Stimulated activated CD8-positive, alpha-beta memory T cell treated with anti-CD3 and anti-CD28 coated beads, Interleukin-7, amount 100 ng/mL, for 48 hours (primary cell): ENCODE measurements around the gene TEX13B.
"Not testable (repeated sequence)": the region's sequence is repeated elsewhere in the genome, so short reads cannot be mapped to it uniquely, and the experiment has no call there.

Experiments
- DNase-seq, 2 donors: peaks; one replicate each; pipeline ENCODE4 v3.0.0-alpha.2; 2020; ENCODE audit warnings: low read depth in 1 of 2; ENCODE audit errors: extremely low read depth in 1 of 2

The TEX13B gene

GRCh38 chrX:107982356-107982755, at the start of gene TEX13B:
Gene TEX13B (minus strand): TSS chrX:107982370. CDS start chrX:107982127, 243 bp downstream.
- DNase-seq = no peak

- DNase-seq = no peak
These were observed 48.0 kb upstream of the TEX13B start for GRCh38 chrX:108029928-108030711.

- DNase-seq = no peak
These were observed 46.7 kb upstream of the TEX13B start for GRCh38 chrX:108028854-108029253.

GRCh38 chrX:108025954-108026600, 43.9 kb upstream of the TEX13B start:
- no peak for DNase-seq

GRCh38 chrX:108025376-108025775, 43.2 kb upstream of the TEX13B start:
- no peak for DNase-seq

- no peak for DNase-seq
These were observed 40.4 kb upstream of the TEX13B start for GRCh38 chrX:108022491-108023089.

GRCh38 chrX:108020631-108021030, 38.5 kb upstream of the TEX13B start:
- no peak for DNase-seq

- DNase-seq = no peak
These were observed 37.3 kb upstream of the TEX13B start for GRCh38 chrX:108019382-108019875.

GRCh38 chrX:108018656-108019381, 36.6 kb upstream of the TEX13B start:
- no peak for DNase-seq

- no peak for DNase-seq
These were observed 19.1 kb upstream of the TEX13B start for GRCh38 chrX:108001218-108001814.

GRCh38 chrX:108000751-108001150, 18.6 kb upstream of the TEX13B start:
- no peak for DNase-seq

GRCh38 chrX:107996124-107996523, 14.0 kb upstream of the TEX13B start:
- no peak for DNase-seq

GRCh38 chrX:107985033-107985432, 2.9 kb upstream of the TEX13B start:
- DNase-seq = no peak

- no peak for DNase-seq
These were observed 2.6 kb downstream of the TEX13B start for GRCh38 chrX:107979534-107979933.

- no peak for DNase-seq
These were observed 3.4 kb downstream of the TEX13B start for GRCh38 chrX:107978707-107979307.

GRCh38 chrX:107978071-107978470, 4.1 kb downstream of the TEX13B start:
- DNase-seq = no peak

- no peak for DNase-seq
These were observed 10.5 kb downstream of the TEX13B start for GRCh38 chrX:107971636-107972035.

GRCh38 chrX:107970073-107970472, 12.1 kb downstream of the TEX13B start:
- no peak for DNase-seq

- no peak for DNase-seq
These were observed 13.5 kb downstream of the TEX13B start for GRCh38 chrX:107968623-107969022.

GRCh38 chrX:107955337-107955736, 26.8 kb downstream of the TEX13B start:
- DNase-seq = not testable (repeated sequence)
